Right lobe of liver (tissue), 4 donors: Measurements from ENCODE around the gene ITPK1.

Experiments used
- POLR2A ChIP-seq: fragments of 450-650 bp; IDR thresholded peaks from one replicate; pipeline ENCODE4 v1.6.1; 2017; ENCODE audit warnings: antibody characterized with exemption, mild to moderate bottlenecking
- TF ChIP-seq, protein P1 (sequence below), 4 donors: fragments of 200-600 bp in 3 of 4; fragments of 450-650 bp in 1 of 4; IDR thresholded peaks; one replicate each; pipeline versions ENCODE4 v1.5.1 to v1.8.0; 2016 to 2022; ENCODE audit warnings: antibody characterized with exemption in 4 of 4, mild to moderate bottlenecking in 2 of 4
- donor health status: DM: no; HTN: no; CAD: no.
- donor health status: DM: no; HTN: no; CAD: no.
- donor health status: DM: no; HTN: yes; CAD: no.

DNA sequence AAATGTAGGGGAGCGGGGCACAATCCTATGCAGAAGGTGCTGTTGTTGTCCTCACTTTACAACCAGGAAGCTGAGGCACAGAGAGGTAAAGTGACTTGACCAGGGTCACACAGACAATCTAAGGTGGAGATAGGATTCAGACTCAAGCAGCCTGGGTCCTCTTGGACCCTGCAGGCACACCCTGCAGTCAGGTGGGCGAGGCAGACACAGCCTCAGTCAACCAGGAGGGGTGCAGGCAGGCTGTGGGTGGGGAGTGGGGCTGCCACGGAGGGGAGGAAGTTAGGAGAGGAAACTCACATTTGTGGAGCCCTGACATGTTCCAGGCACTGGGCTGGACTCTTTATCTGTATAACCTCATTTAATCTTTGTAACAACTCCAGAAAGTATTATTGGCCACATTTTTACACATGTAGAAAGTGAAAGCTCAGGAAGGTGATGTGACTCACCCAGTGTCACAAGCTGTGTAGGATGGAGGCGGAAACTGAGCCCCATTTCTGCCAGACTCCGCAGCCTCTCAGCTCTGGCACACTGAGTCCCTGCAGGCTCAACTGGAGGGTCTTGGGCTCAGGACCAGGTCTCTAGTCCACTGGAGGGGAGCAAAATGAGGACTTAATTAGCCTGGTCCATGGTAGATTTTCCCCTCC, 217.7 kb downstream of the ITPK1 start:
- TF ChIP-seq, protein P1, sequence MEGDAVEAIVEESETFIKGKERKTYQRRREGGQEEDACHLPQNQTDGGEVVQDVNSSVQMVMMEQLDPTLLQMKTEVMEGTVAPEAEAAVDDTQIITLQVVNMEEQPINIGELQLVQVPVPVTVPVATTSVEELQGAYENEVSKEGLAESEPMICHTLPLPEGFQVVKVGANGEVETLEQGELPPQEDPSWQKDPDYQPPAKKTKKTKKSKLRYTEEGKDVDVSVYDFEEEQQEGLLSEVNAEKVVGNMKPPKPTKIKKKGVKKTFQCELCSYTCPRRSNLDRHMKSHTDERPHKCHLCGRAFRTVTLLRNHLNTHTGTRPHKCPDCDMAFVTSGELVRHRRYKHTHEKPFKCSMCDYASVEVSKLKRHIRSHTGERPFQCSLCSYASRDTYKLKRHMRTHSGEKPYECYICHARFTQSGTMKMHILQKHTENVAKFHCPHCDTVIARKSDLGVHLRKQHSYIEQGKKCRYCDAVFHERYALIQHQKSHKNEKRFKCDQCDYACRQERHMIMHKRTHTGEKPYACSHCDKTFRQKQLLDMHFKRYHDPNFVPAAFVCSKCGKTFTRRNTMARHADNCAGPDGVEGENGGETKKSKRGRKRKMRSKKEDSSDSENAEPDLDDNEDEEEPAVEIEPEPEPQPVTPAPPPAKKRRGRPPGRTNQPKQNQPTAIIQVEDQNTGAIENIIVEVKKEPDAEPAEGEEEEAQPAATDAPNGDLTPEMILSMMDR (IDR thresholded peaks at IDR 0.05), result no peak
- no peak for TF ChIP-seq POLR2A
